ENCODE results near the gene SLC39A2.
A peak's percentile ranks its signal among the peaks of the same experiment; 100 is the strongest.

SLC39A2 gene

DNA sequence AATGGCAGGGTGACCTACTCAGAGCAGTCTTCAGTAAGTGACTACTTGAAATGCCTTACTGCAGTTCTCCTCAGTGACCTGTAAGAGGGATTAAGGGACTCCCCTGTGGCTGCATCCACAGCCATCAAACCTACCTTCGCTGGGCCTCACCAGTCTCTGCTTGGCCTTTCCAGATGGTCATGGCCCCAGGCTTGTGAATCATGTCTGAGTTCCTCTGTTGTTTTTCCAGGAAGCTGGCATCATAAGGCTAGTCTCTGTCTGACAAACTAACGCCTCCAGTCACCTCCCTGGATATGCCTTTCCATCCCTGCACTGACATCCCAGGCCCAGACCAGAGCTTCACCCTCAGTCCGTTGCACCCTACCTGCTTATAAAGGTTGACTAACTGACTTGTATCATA is 29.8 kb upstream of the SLC39A2 start:
- no peak overlapping the region for H3K27ac ChIP-seq (ENCODE audit: low read depth, low read length)
- no peak overlapping the region for H3K56ac ChIP-seq (ENCODE audit: low read length)
- no peak overlapping the region for H3K9ac ChIP-seq (ENCODE audit: low read length)

DNA sequence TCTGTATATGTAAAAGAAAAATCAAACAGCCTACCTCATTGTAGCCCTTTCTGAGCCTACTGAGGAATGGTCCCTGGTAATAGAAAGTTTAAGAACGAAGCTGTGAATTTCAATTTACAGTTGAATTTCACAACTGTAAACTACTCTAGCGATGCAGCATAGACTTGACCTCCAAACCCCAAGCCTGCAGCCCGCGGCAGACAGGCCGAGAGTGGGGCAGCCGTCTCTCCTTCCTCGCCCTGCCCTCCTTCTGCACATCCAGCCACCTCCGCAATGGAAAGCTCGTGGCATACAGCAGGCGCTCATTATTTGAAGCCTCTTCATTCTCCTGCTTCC is 28.5 kb upstream of the SLC39A2 start:
- no peak overlapping the region for H3K4ac ChIP-seq (ENCODE audit: low read depth, low read length)
- H2BK5ac ChIP-seq (ENCODE audit: low read length): no peak overlapping the region
- no peaks in the 10 kb centered on the region for H3K27me3 ChIP-seq (ENCODE audit: insufficient read depth, low read length, poor library complexity)
- no peak overlapping the region for H2BK120ac ChIP-seq (ENCODE audit: low read depth, low read length)
- no peaks in the 10 kb centered on the region for H3K36me3 ChIP-seq (ENCODE audit: control insufficient read depth, insufficient read depth, low read length)
- H3K4me3 ChIP-seq (ENCODE audit: low read length): no peak overlapping the region
- H3K4me1 ChIP-seq (ENCODE audit: control insufficient read depth, low read depth, low read length): peaks cover 3% of the 10 kb centered on the region
- H3K4me2 ChIP-seq (ENCODE audit: low read length): peak overlapping the region; percentile 61
- H3K79me2 ChIP-seq (ENCODE audit: control insufficient read depth, insufficient read depth, low read length): no peaks in the 10 kb centered on the region
- no peak overlapping the region for H2BK15ac ChIP-seq (replicated peaks; ENCODE audit: low read depth)
- no peak overlapping the region for H3K27ac ChIP-seq (ENCODE audit: low read depth, low read length)
- H2AK5ac ChIP-seq (ENCODE audit: low read length): no peak overlapping the region
- no peaks in the 10 kb centered on the region for H3K79me1 ChIP-seq (ENCODE audit: low read length)
- DNase-seq: no peak
- peak overlapping the region; percentile 92 for H3K56ac ChIP-seq (ENCODE audit: low read length)
- H4K8ac ChIP-seq (ENCODE audit: low read depth, low read length): no peak overlapping the region
- H3K23ac ChIP-seq (ENCODE audit: low read length): no peak overlapping the region
- H3K18ac ChIP-seq (ENCODE audit: low read length): no peak overlapping the region
- WGBS (ENCODE audit: extremely low coverage, insufficient coverage, low lambda C conversion rate): no CpG with 5 or more reads among the region's 10 CpGs
- H4K5ac ChIP-seq (ENCODE audit: low read length): no peak overlapping the region
- H3K9ac ChIP-seq (ENCODE audit: low read length): peak overlapping the region; percentile 75

More for the DNA sequence above, 29.8 kb upstream of the SLC39A2 start:
- no peaks in the 10 kb centered on the region for H3K27me3 ChIP-seq (ENCODE audit: insufficient read depth, low read length, poor library complexity)
- H2BK15ac ChIP-seq (replicated peaks; ENCODE audit: low read depth): no peak overlapping the region
- H3K18ac ChIP-seq (ENCODE audit: low read length): no peak overlapping the region
- H4K8ac ChIP-seq (ENCODE audit: low read depth, low read length): no peak overlapping the region
- H2BK120ac ChIP-seq (ENCODE audit: low read depth, low read length): no peak overlapping the region
- H3K4ac ChIP-seq (ENCODE audit: low read depth, low read length): no peak overlapping the region
- no peak overlapping the region for H2BK5ac ChIP-seq (ENCODE audit: low read length)
- H2AK5ac ChIP-seq (ENCODE audit: low read length): no peak overlapping the region
- no peak overlapping the region for H3K4me3 ChIP-seq (ENCODE audit: low read length)
- peaks cover 3% of the 10 kb centered on the region for H3K4me1 ChIP-seq (ENCODE audit: control insufficient read depth, low read depth, low read length)
- no peak for DNase-seq
- no peaks in the 10 kb centered on the region for H3K79me2 ChIP-seq (ENCODE audit: control insufficient read depth, insufficient read depth, low read length)
- WGBS (ENCODE audit: extremely low coverage, insufficient coverage, low lambda C conversion rate): no CpG with 5 or more reads among the region's 3 CpGs
- no peaks in the 10 kb centered on the region for H3K79me1 ChIP-seq (ENCODE audit: low read length)
- H3K36me3 ChIP-seq (ENCODE audit: control insufficient read depth, insufficient read depth, low read length): no peaks in the 10 kb centered on the region
- no peak overlapping the region for H3K23ac ChIP-seq (ENCODE audit: low read length)
- H4K5ac ChIP-seq (ENCODE audit: low read length): no peak overlapping the region
- H3K4me2 ChIP-seq (ENCODE audit: low read length): no peak overlapping the region

DNA sequence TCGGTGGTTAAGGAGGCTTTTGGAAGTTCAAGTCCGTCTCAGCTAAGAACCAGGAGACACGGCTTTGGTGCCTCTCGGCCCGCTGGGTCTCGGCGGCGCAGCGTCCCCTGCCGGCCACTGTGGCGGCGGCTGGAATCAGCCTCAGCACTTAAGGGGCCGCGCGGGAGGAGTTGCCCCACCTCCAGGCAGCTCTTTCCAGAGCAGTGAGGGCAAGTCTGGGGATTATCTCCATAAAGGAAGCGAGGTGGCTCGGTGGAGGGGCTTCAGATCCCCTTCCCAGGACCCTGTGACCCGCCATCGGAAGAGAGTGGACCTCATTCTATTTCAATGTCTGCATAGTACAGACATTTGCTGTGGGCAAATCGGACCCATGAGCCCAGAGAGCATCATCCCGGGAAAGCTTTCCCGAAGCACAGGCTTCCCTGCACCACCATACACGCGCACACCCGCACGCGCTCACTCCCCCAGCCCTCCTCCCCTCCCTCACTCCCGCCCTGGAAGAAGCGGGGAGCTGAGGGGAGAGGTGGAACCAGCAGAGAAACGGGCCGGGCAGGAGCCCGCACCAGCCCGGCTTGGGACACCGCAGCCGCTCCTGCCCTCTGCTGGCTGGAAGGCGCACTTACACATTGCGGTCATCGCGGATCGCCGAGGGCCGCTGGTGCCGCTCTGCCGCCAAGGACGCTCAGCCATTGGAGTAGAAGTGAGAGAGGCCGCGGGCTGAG is 27.9 kb upstream of the SLC39A2 start:
- Histone ChIP-seq H3K18ac (ENCODE audit: low read length) (peak overlapping the region; percentile 20), H3K9ac (ENCODE audit: low read length) (peak overlapping the region; percentile 94), H3K36me3 (ENCODE audit: control insufficient read depth, insufficient read depth, low read length) (no peaks in the 10 kb centered on the region), H3K27me3 (ENCODE audit: insufficient read depth, low read length, poor library complexity) (no peaks in the 10 kb centered on the region), H3K4me2 (ENCODE audit: low read length) (peak overlapping the region; percentile 99), H2BK120ac (ENCODE audit: low read depth, low read length) (no peak overlapping the region), H4K5ac (ENCODE audit: low read length) (no peak overlapping the region), H3K56ac (ENCODE audit: low read length) (peak overlapping the region; percentile 100), H3K79me1 (ENCODE audit: low read length) (no peaks in the 10 kb centered on the region), H3K4me3 (ENCODE audit: low read length) (peak overlapping the region; percentile 81), H3K23ac (ENCODE audit: low read length) (no peak overlapping the region), H2AK5ac (ENCODE audit: low read length) (no peak overlapping the region), H3K4me1 (ENCODE audit: control insufficient read depth, low read depth, low read length) (peaks cover 3% of the 10 kb centered on the region), H4K8ac (ENCODE audit: low read depth, low read length) (peak overlapping the region; percentile 28), H3K4ac (ENCODE audit: low read depth, low read length) (peak overlapping the region; percentile 46), H2BK15ac (replicated peaks; ENCODE audit: low read depth) (no peak overlapping the region), H2BK5ac (ENCODE audit: low read length) (peak overlapping the region; percentile 73), H3K79me2 (ENCODE audit: control insufficient read depth, insufficient read depth, low read length) (no peaks in the 10 kb centered on the region), H3K27ac (ENCODE audit: low read depth, low read length) (no peak overlapping the region)
- peak; percentile 98 for DNase-seq
- no CpG with 5 or more reads among the region's 47 CpGs for WGBS (ENCODE audit: extremely low coverage, insufficient coverage, low lambda C conversion rate)

DNA sequence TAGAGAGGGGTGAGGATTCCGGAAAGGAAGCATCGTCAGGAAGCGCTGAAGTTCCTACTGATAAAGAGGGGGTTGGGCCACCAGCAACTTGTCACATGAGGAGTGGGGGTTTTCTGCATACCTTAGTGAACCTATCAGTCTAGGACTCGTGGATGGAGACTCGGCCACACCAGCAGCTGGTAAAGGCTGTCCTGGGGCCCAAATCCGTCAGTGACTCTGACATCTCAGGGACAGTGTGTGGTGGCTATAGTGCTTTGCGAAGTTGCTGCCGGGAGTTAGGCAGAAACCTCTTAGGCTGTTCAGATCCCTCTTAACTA is 27.4 kb upstream of the SLC39A2 start:
- H3K79me1 ChIP-seq (ENCODE audit: low read length): no peaks in the 10 kb centered on the region
- H4K8ac ChIP-seq (ENCODE audit: low read depth, low read length): no peak overlapping the region
- H2BK5ac ChIP-seq (ENCODE audit: low read length): no peak overlapping the region
- DNase-seq: no peak
- H4K5ac ChIP-seq (ENCODE audit: low read length): no peak overlapping the region
- no peaks in the 10 kb centered on the region for H3K79me2 ChIP-seq (ENCODE audit: control insufficient read depth, insufficient read depth, low read length)
- no peak overlapping the region for H2BK120ac ChIP-seq (ENCODE audit: low read depth, low read length)
- H3K4me2 ChIP-seq (ENCODE audit: low read length): peak overlapping the region; percentile 11
- H3K56ac ChIP-seq (ENCODE audit: low read length): peak overlapping the region; percentile 75
- H3K4me3 ChIP-seq (ENCODE audit: low read length): no peak overlapping the region
- no peak overlapping the region for H2BK15ac ChIP-seq (replicated peaks; ENCODE audit: low read depth)
- H3K4me1 ChIP-seq (ENCODE audit: control insufficient read depth, low read depth, low read length): peaks cover 3% of the 10 kb centered on the region
- H3K27me3 ChIP-seq (ENCODE audit: insufficient read depth, low read length, poor library complexity): no peaks in the 10 kb centered on the region
- H3K27ac ChIP-seq (ENCODE audit: low read depth, low read length): peak overlapping the region; percentile 41
- no CpG with 5 or more reads among the region's 8 CpGs for WGBS (ENCODE audit: extremely low coverage, insufficient coverage, low lambda C conversion rate)
- no peaks in the 10 kb centered on the region for H3K36me3 ChIP-seq (ENCODE audit: control insufficient read depth, insufficient read depth, low read length)
- no peak overlapping the region for H3K4ac ChIP-seq (ENCODE audit: low read depth, low read length)
- no peak overlapping the region for H3K23ac ChIP-seq (ENCODE audit: low read length)
- H3K18ac ChIP-seq (ENCODE audit: low read length): no peak overlapping the region
- H2AK5ac ChIP-seq (ENCODE audit: low read length): no peak overlapping the region
- peak overlapping the region; percentile 32 for H3K9ac ChIP-seq (ENCODE audit: low read length)

DNA sequence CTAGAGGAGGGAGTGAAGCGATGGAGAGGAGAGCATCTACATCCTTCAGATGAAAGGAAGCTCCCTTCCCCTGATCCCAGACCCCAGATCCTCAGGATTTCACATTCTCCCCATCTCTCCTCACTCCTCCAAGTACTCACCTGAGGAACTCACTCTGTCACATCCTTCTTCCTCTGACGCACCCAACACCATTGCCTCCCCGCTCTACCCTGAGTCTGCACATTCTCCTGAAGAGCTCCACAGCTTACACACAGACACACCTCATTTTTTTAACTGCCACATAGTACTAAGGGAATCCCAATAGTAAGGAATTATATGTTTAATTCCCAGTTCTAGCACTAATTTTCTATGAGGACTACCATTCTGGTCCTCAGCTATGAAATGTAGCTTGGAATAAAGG is 25.6 kb upstream of the SLC39A2 start:
- H2BK120ac ChIP-seq (ENCODE audit: low read depth, low read length): no peak overlapping the region
- no peaks in the 10 kb centered on the region for H3K27me3 ChIP-seq (ENCODE audit: insufficient read depth, low read length, poor library complexity)
- H4K5ac ChIP-seq (ENCODE audit: low read length): no peak overlapping the region
- no peak overlapping the region for H3K4me3 ChIP-seq (ENCODE audit: low read length)
- H3K36me3 ChIP-seq (ENCODE audit: control insufficient read depth, insufficient read depth, low read length): no peaks in the 10 kb centered on the region
- no peak overlapping the region for H3K18ac ChIP-seq (ENCODE audit: low read length)
- H3K79me1 ChIP-seq (ENCODE audit: low read length): no peaks in the 10 kb centered on the region
- no peak for DNase-seq
- no peak overlapping the region for H2BK15ac ChIP-seq (replicated peaks; ENCODE audit: low read depth)
- no peak overlapping the region for H3K4me2 ChIP-seq (ENCODE audit: low read length)
- no peak overlapping the region for H3K9ac ChIP-seq (ENCODE audit: low read length)
- no peaks in the 10 kb centered on the region for H3K79me2 ChIP-seq (ENCODE audit: control insufficient read depth, insufficient read depth, low read length)
- H3K27ac ChIP-seq (ENCODE audit: low read depth, low read length): no peak overlapping the region
- peaks cover 3% of the 10 kb centered on the region for H3K4me1 ChIP-seq (ENCODE audit: control insufficient read depth, low read depth, low read length)
- no CpG with 5 or more reads among the region's 3 CpGs for whole genome bisulfite sequencing (ENCODE audit: extremely low coverage, insufficient coverage, low lambda C conversion rate)
- H2AK5ac ChIP-seq (ENCODE audit: low read length): no peak overlapping the region
- H3K56ac ChIP-seq (ENCODE audit: low read length): no peak overlapping the region
- H4K8ac ChIP-seq (ENCODE audit: low read depth, low read length): no peak overlapping the region
- H3K4ac ChIP-seq (ENCODE audit: low read depth, low read length): no peak overlapping the region
- H3K23ac ChIP-seq (ENCODE audit: low read length): no peak overlapping the region
- H2BK5ac ChIP-seq (ENCODE audit: low read length): no peak overlapping the region

DNA sequence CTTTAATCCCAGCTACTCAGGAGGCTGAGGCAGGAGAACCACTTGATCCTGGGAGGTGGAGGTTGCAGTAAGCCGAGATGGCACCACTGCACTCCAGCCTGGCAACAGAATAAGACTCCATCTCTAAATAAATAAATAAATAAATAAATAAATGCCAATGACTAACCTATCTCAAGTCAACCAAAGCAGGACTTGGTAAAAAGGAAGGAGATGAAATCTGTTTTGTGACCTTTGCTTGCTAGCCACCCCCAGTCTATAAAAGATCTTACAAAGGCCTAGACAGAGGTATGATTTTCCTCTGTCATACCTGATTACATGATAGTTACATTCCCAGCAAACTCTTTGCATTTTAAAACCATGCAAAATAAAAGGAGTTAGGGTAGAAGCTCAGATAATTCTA is 22.8 kb upstream of the SLC39A2 start:
- H3K56ac ChIP-seq (ENCODE audit: low read length): no peak overlapping the region
- no peaks in the 10 kb centered on the region for H3K27me3 ChIP-seq (ENCODE audit: insufficient read depth, low read length, poor library complexity)
- no peak overlapping the region for H2BK15ac ChIP-seq (replicated peaks; ENCODE audit: low read depth)
- H4K8ac ChIP-seq (ENCODE audit: low read depth, low read length): no peak overlapping the region
- no peak overlapping the region for H3K4me3 ChIP-seq (ENCODE audit: low read length)
- no peak overlapping the region for H3K4me2 ChIP-seq (ENCODE audit: low read length)
- H3K36me3 ChIP-seq (ENCODE audit: control insufficient read depth, insufficient read depth, low read length): no peaks in the 10 kb centered on the region
- H2AK5ac ChIP-seq (ENCODE audit: low read length): no peak overlapping the region
- no CpG with 5 or more reads among the region's 1 CpG for WGBS (ENCODE audit: extremely low coverage, insufficient coverage, low lambda C conversion rate)
- peaks cover 3% of the 10 kb centered on the region for H3K4me1 ChIP-seq (ENCODE audit: control insufficient read depth, low read depth, low read length)
- no peaks in the 10 kb centered on the region for H3K79me2 ChIP-seq (ENCODE audit: control insufficient read depth, insufficient read depth, low read length)
- no peak overlapping the region for H3K23ac ChIP-seq (ENCODE audit: low read length)
- H3K4ac ChIP-seq (ENCODE audit: low read depth, low read length): no peak overlapping the region
- no peak for DNase-seq
- H2BK5ac ChIP-seq (ENCODE audit: low read length): no peak overlapping the region
- no peaks in the 10 kb centered on the region for H3K79me1 ChIP-seq (ENCODE audit: low read length)
- no peak overlapping the region for H2BK120ac ChIP-seq (ENCODE audit: low read depth, low read length)
- no peak overlapping the region for H3K27ac ChIP-seq (ENCODE audit: low read depth, low read length)
- no peak overlapping the region for H4K5ac ChIP-seq (ENCODE audit: low read length)
- H3K18ac ChIP-seq (ENCODE audit: low read length): no peak overlapping the region
- no peak overlapping the region for H3K9ac ChIP-seq (ENCODE audit: low read length)
